BJ (cell line): ENCODE data around the gene PSEN1. TPM values are rescaled to one million over a fixed set of nuclear protein-coding genes. Genes with fewer than 3 reads are reported as not detected.

Source experiments
- CTCF ChIA-PET: fragments of 350-600 bp; formaldehyde crosslinking; extraction: SDS; loops from one replicate; lab custom pipeline; 2021; ENCODE audit warnings: antibody characterized with exemption, inconsistent platforms; lab: Yijun Ruan, JAX
- POLR2A ChIA-PET: fragments of 300-600 bp; sonication (Branson Sonifier 250); formaldehyde crosslinking; extraction: SDS; loops from one replicate; lab custom pipeline; 2021; ENCODE audit warnings: antibody characterized with exemption; lab: Charles Lee
- DNase-seq: peaks from one replicate; pipeline ENCODE4 v3.0.0-alpha.2; 2011; ENCODE audit warnings: low read depth
- H3K27me3 ChIP-seq: 2 replicates; pipeline ENCODE4 v1.6.0; 2011; ENCODE audit warnings: low read length; ENCODE audit not compliant: control insufficient read depth, insufficient read depth
- H3K36me3 ChIP-seq: 2 replicates; pipeline ENCODE4 v1.5.1; 2011; ENCODE audit warnings: low read length; ENCODE audit not compliant: control insufficient read depth, insufficient read depth
- H3K4me3 ChIP-seq: 2 replicates; pipeline ENCODE4 v1.5.1; 2011; ENCODE audit warnings: low read depth, mild to moderate bottlenecking, control low read depth, low read length
- polyA plus RNA-seq: library from polyadenylated mRNA; depleted of rRNA; stranded (reverse); fragments of >200 nt; gene quantifications from 2 replicates; pipeline ENCODE4 v1.2.3, GENCODE V29; 2011
- TF ChIP-seq, protein P1 (sequence below): IDR thresholded peaks from 2 replicates; pipeline ENCODE4 v1.5.1; 2011; ENCODE audit warnings: low read depth, mild to moderate bottlenecking, control low read depth, inconsistent platforms, low read length, moderate library complexity; ENCODE audit not compliant: insufficient read depth

The PSEN1 gene
- polyA plus RNA-seq, 1 experiment = 15.8 TPM

GRCh38 chr14:73240816-73241480, 104.6 kb downstream of the PSEN1 start:
- no peak for DNase-seq
- CTCF ChIA-PET = no interaction called here
- Histone ChIP-seq H3K4me3 (no peak overlapping the region), H3K36me3 (no peaks in the 10 kb centered on the region), H3K27me3 (peaks cover 26% of the 10 kb centered on the region)
- TF ChIP-seq, protein P1, sequence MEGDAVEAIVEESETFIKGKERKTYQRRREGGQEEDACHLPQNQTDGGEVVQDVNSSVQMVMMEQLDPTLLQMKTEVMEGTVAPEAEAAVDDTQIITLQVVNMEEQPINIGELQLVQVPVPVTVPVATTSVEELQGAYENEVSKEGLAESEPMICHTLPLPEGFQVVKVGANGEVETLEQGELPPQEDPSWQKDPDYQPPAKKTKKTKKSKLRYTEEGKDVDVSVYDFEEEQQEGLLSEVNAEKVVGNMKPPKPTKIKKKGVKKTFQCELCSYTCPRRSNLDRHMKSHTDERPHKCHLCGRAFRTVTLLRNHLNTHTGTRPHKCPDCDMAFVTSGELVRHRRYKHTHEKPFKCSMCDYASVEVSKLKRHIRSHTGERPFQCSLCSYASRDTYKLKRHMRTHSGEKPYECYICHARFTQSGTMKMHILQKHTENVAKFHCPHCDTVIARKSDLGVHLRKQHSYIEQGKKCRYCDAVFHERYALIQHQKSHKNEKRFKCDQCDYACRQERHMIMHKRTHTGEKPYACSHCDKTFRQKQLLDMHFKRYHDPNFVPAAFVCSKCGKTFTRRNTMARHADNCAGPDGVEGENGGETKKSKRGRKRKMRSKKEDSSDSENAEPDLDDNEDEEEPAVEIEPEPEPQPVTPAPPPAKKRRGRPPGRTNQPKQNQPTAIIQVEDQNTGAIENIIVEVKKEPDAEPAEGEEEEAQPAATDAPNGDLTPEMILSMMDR = no peak
- POLR2A ChIA-PET = no interaction called here

GRCh38 chr14:73241481-73242165, 105.3 kb downstream of the PSEN1 start:
- ChIA-PET CTCF (interaction anchor here (1.3 to 1.7 kb wide), 2 partner anchors 9 to 11 kb away, joined by 3 read pairs; no protein-coding TSS in a partner anchor), POLR2A (no interaction called here)
- DNase-seq = no peak
- H3K36me3 ChIP-seq = no peaks in the 10 kb centered on the region
- TF ChIP-seq, protein P1 = no peak
- H3K4me3 ChIP-seq = no peak overlapping the region
- peaks cover 24% of the 10 kb centered on the region for H3K27me3 ChIP-seq

GRCh38 chr14:73242357-73242901, 106.1 kb downstream of the PSEN1 start:
- POLR2A ChIA-PET = no interaction called here
- H3K4me3 ChIP-seq = no peak overlapping the region
- no peak for DNase-seq
- TF ChIP-seq, protein P1 = no peak
- H3K27me3 ChIP-seq = peaks cover 17% of the 10 kb centered on the region
- CTCF ChIA-PET = interaction anchor here (1.3 to 1.7 kb wide), 3 partner anchors 10 to 37 kb away, joined by 3 read pairs; no protein-coding TSS in a partner anchor
- H3K36me3 ChIP-seq = no peaks in the 10 kb centered on the region

DNA sequence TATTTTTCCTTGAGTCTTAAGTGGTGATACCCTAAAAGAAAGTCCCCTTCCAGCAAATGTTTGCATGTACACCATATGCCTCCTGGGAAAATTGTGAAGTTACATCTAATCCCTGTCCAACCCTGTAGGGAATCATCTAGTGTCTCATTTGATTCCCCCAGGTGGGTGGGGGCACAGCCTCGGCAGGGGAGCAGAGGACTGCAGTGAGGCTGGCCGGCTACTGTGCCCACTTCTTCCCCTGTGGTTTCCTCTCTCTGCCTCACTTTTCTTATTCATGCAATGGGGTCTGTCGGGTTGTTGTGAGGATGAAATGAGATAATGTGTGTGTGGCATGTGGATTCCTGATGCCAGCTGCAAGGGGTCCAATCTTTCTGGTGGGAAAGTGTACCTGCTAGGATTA, 107.0 kb downstream of the PSEN1 start:
- DNase-seq = no peak
- POLR2A ChIA-PET = no interaction called here
- no peaks in the 10 kb centered on the region for H3K36me3 ChIP-seq
- H3K4me3 ChIP-seq = no peak overlapping the region
- TF ChIP-seq, protein P1 = no peak
- peaks cover 14% of the 10 kb centered on the region for H3K27me3 ChIP-seq
- CTCF ChIA-PET = interaction anchor here (1.4 to 1.7 kb wide), 2 partner anchors 11 to 36 kb away, joined by 3 read pairs; no protein-coding TSS in a partner anchor

GRCh38 chr14:73243748-73244147, 107.4 kb downstream of the PSEN1 start:
- Histone ChIP-seq H3K27me3 (peaks cover 14% of the 10 kb centered on the region), H3K4me3 (no peak overlapping the region), H3K36me3 (no peaks in the 10 kb centered on the region)
- no peak for DNase-seq
- POLR2A ChIA-PET = no interaction called here
- CTCF ChIA-PET = interaction anchor here (1.2 to 1.4 kb wide), 2 partner anchors 11 to 36 kb away, joined by 3 read pairs; no protein-coding TSS in a partner anchor
- TF ChIP-seq, protein P1 = no peak
